Hepatic stellate cell (primary cell): ENCODE data around the gene RNF112.

Experiments
- DNase-seq: peaks from one replicate; pipeline ENCODE4 v3.0.0; 2011; ENCODE audit warnings: low spot score

RNF112 gene

DNA sequence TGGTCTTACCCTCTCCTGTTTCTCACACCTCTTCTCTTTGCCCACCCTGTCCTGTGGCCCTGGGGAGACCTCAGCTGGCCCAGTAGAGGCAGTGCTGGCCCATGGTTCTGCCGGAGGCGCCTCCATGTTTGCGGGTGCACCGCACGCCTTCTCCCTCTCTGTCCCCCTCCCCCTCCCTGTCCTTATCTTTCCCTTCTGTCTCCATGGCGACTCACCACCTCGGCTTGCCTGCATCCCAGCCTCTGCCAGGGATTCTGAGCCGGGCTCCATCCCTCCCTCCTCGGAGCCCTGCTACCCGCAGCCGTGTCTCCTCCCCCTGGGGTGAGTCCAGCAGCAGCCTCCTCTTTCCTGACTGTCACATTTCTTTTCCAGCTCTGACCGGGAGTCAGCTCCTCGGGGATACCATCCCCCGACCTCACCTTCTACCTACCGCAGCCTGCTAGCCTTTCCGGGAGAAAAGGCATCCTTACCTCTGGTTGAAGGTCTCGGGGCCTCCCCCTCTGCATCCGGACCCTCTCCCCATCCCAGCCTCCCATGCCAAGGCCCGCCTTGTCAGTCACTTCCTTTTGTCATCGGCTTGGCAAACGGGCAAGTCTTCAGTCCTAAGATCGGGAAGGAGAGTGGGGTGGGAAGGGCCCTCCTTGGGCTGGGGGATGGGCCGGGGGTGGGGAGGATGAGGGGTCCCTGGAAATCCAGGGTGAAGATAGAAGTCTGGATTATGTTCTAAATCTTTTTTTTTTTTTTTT, at the start of gene RNF112:
TSS of gene RNF112 (plus strand) at position 358 of the 746 bp plus-strand sequence. CDS start at position 535, 177 bp downstream.
- DNase-seq, result peak; percentile 65

DNA sequence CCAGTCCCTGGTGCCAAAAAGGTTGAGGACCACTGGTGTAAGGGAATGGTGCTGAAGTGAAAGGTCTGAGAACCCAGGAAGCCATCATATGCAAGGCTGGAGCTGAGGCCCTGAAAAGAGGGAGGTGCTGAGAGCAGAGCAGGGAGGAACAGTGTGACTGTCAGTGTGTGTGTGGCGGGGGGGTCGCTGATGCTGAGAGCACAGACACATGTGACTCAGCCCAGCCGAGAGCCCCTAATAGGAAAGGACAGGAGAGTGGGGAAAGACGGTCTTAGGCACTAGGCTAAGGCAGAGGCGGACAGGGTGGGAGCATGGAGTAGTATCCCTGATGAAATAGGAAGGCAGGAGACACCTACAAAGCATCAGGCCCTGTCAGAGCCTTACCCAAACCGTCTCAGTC, 49.7 kb upstream of the RNF112 start:
- DNase-seq, result no peak

GRCh38 chr17:19361944-19362276, 49.1 kb upstream of the RNF112 start:
- no peak for DNase-seq

DNA sequence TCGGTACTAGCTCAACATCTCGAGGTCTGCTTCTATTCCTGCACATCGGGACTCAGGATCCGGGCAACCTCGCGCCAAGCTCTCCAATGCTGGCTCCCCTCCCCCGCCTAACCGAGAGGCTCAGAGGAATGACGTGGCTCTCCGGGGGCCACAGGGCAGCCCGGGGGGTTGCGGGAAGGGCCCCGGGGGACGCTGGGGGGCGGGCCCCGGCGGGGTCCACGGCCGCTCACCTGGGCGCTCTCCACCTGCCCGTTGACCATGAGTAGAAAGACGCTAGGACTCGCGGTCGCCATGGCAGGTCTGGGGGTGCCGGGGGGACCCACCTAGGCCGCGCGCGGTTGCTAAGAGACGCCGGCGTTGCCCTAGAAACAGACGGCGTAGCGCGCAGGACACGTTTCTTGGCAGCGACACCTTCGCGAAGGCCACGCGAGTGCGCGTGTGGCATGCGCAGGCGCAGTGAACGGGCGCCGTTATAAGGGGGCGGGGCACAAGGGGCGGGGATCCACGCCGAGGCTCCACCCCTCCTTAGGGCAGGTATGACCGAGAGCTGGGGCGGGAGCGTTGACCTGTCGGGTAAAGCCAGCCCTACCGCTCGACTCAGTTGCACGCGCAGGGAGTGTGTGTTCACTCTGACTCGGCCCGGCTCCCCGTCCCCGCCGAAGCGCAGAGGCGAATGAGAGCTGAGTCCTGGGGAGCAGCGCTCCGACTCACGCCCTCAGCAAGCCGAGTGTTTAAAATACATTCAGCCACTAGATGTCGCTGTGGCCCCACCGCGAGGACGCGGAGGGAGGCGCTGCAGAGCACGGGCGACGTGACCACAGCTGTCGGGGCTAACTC, 48.5 kb upstream of the RNF112 start, which contains the start of gene B9D1:
TSS of gene B9D1 (minus strand) at position 447 of the 837 bp plus-strand sequence. CDS start at position 293, 154 bp downstream.
- peak; percentile 93 for DNase-seq

DNA sequence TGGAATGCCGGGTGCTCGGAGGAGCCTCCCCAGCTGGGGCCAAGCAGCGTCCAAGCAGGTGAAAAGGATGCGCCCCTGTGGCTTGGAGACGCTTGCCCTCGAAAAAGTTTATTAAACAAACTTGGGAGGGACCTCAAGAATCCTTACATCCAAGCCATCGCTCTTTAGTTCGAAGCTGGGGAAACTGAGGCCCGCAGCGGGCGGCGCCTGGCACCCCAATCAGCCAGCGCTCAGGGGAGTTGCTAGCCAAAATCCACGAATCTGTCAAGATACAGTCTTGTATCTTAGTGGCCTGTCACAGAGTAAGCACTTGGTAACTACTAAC, 48.0 kb upstream of the RNF112 start:
- DNase-seq, result no peak

DNA sequence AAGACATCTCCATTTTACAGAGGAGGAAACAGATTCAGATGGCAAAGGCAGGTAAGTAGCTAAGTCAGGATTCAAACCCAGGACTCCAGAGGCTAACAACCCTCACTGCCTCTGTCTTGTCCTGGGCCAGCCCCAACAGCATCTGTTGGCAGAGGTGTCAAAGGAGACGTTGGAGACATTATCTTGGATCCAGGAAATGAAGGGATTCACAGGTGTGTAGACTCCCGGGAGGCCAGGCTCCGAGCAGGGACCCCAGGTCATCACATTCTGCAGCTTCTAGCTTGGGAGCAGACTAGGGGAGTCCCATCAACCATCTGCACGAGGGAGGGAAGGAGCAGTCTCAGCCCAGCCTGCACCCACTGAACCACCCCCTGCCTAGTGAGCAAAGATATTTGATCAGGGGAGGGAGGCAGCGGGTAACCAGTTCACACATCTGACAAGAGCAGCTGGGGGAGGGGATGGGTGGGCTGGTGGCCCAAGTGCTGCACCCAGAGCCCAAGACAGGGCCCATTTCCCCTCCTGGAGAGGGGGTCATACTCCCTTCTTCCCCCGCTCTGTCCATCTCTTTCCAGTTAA, 47.5 kb upstream of the RNF112 start:
- no peak for DNase-seq

DNA sequence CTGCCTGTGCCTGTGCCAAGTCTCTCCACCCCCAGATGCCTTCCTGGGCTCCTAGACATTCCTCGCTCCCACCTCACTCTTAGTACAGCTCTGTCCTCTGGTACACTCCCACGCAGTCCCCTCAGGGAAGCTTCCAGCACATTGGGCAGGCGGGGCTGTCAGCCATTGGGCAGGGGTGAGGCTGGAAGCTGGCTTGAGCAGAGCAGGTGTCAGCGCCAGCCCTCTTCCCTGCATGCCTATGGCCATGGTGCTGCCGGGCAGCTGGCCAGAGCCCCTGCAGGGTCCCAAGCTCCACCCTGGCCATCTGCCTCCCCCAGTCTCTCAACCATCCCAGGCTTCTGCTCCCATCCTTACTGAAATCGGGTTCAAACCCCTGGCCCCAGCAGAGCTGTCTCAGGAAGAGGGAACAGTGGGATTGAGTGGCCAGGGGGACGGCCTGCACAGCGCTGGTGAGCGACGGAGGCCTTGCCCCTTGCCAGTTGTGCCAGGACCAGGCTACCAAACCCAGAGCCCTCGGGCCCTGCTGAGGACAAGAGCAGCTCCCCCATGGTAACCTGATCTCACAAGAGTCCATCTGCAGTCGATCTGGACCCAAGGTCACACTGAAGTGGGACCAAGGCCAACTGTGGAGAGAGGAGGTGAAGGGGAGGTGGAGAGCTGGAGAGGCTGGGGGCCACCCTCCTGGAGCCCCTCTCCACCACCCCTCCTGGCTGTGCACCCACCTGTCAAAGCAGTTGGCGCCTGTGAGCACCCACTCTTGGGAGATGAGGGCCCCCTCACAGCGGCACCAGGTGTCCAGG, 46.1 kb upstream of the RNF112 start:
- no peak for DNase-seq

DNA sequence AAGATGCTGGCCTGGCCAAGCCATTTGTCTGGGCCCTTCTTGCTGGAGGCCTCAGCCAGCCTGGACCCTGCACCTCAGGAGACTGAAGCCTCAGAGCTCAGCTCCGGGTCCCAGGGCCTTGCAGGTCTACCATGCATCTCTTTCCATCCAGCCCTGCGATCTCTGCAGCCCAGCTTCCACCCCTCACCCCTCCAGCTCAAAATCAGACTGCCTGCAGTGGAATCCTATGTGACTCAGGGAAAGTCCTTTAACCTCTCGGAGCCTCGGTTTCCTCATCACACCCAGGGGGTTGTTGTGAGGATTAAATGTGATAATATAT, 45.6 kb upstream of the RNF112 start:
- DNase-seq, result no peak

DNA sequence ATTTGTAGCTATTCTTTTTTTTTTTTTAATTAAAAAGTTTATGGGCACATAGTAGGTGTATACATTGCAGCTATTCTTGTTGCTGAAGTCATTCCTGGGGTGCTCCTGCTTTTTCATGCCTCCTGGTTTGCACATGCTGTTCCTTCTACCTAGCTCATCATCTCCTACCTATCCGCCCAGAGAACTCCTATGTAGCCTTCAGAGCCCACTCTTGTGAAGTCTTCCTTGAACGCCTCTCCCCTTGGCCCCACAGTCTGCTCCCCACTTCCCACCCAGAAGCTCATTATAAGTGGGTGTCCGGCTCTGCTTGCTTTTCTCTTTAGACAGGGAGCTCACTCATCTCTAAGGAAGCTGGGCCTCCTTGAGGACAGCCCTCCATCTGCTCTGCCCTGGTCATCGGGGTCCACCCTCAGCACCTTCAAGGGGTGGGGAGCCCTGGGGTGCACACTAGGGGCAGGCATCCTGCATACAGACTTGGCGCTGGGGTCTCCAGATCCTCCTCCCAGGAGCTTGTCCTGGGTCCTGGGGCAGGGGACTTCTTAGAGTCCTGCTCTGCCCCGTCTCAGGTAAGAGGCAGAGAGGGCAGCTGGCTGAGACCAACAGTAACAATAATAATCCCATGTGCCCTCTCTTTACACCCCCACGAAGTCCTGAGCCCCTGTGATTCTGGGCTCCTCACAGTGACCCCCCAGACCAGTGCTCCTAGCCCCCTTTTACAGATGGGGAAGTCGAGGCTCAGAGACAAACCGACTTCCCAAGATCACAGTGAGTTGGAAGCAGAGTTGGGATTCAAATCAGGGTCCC, 45.0 kb upstream of the RNF112 start:
- no peak for DNase-seq

DNA sequence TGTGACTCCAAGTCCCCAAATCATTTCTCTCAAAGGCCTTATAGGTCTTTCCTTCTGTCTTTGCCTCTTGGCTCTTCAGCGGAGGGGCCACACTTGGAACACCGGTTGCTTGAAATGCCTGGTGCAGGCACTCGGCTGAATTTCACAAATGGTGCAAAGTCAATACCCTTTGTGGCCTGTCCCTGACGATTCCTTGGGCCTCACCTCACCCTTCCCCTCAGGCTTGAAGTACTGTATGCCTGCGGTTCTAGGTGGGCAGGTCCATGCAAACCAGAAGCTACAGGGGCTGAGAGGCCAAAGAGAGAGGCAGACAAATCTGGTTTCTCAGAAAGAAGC, 44.4 kb upstream of the RNF112 start:
- DNase-seq, result no peak

- no peak for DNase-seq
These were observed 42.8 kb upstream of the RNF112 start for GRCh38 chr17:19368229-19368628.

DNA sequence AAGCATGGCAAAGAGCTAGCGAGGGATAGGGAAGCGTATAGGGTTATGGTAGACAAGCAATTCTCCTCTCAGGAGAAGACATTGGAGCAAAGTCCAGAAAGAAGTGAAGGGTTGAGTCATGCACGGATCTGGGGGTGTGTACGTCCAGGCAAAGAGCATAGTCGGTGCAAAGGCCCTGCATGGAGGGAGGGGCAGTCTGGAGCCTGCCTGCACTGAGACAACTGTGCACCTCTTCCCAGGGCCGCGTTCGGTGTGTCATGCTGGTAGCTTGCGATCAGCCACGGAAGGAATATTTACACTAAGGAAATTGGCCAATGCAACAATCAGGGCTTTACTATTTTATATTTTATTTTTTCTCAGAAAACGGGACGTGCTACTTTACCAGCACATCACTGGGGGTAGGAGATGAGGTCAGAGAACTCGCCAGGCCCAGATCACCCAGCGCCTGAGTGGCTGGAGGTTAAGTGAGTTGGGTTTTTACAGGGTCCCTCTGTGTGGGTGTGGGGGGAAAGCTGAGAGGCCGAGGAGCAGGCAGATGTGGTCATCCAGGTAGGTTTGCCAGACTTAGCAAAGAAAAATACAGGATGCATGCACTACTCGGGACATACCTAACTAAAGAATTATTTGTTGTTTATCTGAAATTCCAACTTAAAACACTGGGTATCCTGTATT, 41.8 kb upstream of the RNF112 start:
- DNase-seq, result no peak

DNA sequence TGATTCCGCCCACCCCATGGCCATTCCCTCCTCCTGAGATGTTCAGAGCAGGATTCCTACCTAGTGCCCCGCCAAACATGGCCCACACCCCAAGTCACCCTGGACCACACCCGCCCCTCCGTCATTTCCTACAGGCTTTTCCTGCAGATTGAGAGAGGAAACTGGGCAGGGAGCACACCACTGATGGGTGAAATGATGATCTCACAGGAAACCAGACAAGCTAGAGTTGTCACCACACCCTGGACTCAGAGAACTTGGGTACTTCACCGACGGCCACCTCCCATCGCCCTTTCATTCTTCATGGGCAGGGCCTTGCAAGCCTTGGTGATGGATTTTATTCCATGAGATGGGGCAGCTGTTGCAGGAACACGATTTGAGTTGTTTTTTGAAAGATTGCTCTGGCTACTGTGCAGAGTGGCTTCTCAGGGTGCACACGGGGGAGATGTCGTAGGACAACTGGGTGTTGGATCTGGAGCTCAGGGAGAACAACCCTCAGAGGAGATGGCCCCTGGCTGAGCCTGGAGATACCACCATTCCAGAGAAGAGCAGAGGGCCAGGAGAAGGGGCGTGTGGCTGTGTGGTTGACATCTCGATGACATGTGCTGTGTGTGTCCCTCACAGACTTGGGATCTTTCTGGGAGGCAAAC, 41.1 kb upstream of the RNF112 start:
- DNase-seq, result no peak

GRCh38 chr17:19370493-19370960, 40.5 kb upstream of the RNF112 start:
- DNase-seq, result peak; percentile 84

DNA sequence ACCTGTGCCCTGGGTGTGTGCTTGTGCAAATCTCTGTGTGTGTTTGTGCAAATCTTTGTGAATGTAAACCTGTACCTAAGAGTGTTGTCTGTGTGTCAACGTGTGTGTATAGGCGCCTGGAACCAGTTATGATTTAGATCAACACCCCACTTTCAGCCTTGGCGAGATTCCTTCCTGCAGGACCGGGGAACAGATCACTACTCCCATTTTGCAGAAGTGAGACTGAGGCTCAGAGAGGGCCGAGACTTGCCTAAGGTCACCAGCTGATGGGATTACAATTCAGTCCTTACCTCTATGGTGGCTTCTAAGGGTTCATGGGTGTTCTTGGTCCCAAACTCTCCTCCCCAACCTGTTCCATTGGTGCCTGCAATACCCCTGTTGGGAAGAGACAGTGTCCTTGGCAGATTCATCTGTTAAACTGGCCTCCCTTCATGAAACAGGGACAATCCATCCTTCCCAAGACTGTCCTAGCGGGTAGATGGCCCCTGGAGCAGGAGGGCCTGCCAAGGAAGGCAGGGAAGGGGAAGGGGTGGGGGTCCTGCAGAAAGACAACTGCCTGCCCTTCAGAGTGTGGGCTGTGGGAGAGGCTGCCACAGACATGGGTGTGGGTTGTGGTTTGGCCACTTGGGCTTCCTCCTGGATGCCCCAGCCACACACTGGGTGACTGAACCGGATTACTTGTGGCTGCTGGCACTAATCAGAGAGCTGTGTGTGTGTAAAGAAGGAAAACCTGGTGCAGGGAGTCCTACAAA, 39.6 kb upstream of the RNF112 start:
- no peak for DNase-seq

- DNase-seq, result no peak
These were observed 39.0 kb upstream of the RNF112 start for GRCh38 chr17:19372011-19372370.

- no peak for DNase-seq
These were observed 38.6 kb upstream of the RNF112 start for GRCh38 chr17:19372439-19372838.

DNA sequence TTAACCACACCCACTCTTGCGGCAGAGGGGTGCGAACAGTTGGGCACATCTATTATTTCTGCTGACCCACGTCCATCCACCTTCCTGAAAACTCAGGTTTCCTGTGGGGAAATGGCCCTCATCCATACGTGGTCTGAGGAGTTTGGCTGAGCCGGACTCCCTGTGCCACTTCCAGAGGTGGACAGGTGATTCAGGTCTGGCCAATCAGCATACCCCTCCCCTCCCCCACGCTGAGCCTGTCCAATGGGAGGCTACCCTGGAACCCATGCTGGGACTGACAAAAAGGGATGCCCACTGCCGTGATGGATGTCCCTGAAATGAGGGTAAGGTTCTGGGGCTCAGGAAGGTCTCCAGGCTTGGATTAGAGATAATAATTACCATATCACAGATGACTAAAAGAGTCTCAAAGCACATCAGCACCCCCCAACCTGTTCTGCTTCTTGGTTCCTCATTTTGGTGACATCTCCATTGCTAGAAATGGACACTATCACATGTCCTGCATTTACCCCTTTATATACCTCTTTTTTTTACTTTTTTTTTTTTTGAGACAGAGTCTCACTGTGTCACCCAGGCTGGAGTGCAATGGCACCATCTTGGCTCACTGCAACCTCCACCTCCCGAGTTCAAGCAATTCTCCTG, 38.0 kb upstream of the RNF112 start:
- DNase-seq, result no peak

GRCh38 chr17:19374136-19374535, 36.9 kb upstream of the RNF112 start:
- DNase-seq, result no peak
